Measurements from ENCODE around the gene NSUN4. TPM values are rescaled to one million over a fixed set of nuclear protein-coding genes. Genes with fewer than 3 reads are reported as not detected.
"Not testable (repeated sequence)": the region's sequence is repeated elsewhere in the genome, so short reads cannot be mapped to it uniquely, and the experiment has no call there.

NSUN4 gene
- total RNA-seq, 1 donor = 17.4 TPM

DNA sequence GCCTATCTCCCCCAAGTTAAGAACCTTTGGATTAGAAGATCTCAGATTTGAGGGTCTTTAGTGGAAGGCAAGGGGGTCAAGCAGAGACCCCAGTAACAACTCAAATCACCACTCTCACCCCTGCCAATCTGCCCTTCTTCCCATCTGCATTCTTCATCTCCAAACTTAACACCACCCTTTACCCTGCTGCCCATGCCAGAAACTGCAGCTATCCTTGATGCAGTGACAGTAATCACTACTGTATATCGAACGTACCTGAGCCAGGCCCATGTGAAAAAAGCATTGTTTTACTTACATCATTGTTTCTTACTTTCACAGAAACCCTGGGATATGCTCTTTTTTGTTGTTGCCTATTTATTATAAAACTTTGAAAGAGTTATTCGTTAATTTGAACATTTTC lies 26.5 kb downstream of the NSUN4 start:
- no peak overlapping the region for H3K27ac ChIP-seq (ENCODE audit: low read depth, low read length)
- H4K20me1 ChIP-seq (ENCODE audit: insufficient read depth, low read length) = peaks cover 2% of the 10 kb centered on the region
- peaks cover 32% of the 10 kb centered on the region for H3K36me3 ChIP-seq (ENCODE audit: insufficient read depth, low read length)
- H3K9me3 ChIP-seq (ENCODE audit: low read depth, low read length) = no peaks in the 10 kb centered on the region
- TF ChIP-seq, protein P1, sequence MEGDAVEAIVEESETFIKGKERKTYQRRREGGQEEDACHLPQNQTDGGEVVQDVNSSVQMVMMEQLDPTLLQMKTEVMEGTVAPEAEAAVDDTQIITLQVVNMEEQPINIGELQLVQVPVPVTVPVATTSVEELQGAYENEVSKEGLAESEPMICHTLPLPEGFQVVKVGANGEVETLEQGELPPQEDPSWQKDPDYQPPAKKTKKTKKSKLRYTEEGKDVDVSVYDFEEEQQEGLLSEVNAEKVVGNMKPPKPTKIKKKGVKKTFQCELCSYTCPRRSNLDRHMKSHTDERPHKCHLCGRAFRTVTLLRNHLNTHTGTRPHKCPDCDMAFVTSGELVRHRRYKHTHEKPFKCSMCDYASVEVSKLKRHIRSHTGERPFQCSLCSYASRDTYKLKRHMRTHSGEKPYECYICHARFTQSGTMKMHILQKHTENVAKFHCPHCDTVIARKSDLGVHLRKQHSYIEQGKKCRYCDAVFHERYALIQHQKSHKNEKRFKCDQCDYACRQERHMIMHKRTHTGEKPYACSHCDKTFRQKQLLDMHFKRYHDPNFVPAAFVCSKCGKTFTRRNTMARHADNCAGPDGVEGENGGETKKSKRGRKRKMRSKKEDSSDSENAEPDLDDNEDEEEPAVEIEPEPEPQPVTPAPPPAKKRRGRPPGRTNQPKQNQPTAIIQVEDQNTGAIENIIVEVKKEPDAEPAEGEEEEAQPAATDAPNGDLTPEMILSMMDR (IDR thresholded peaks at IDR 0.05; ENCODE audit: extremely low read depth, low read depth, low read length) = no peak
- H2AFZ ChIP-seq (ENCODE audit: low read length) = no peak overlapping the region
- DNase-seq (ENCODE audit: insufficient read length, low spot score, missing footprints) = no peak
- no peak overlapping the region for H3K4me3 ChIP-seq (ENCODE audit: insufficient read depth, low read length)
- H3K4me2 ChIP-seq (ENCODE audit: insufficient read depth, low read length) = no peak overlapping the region
- H3K27me3 ChIP-seq (ENCODE audit: insufficient read depth, low read length) = no peaks in the 10 kb centered on the region
- H3K4me1 ChIP-seq (ENCODE audit: insufficient read depth, low read length) = peaks cover 11% of the 10 kb centered on the region
- H3K79me2 ChIP-seq (ENCODE audit: insufficient read depth, low read length) = no peaks in the 10 kb centered on the region

- H4K20me1 ChIP-seq (ENCODE audit: insufficient read depth, low read length); H3K27ac ChIP-seq (ENCODE audit: low read depth, low read length); DNase-seq (ENCODE audit: insufficient read length, low spot score, missing footprints); H3K4me2 ChIP-seq (ENCODE audit: insufficient read depth, low read length); H3K79me2 ChIP-seq (ENCODE audit: insufficient read depth, low read length); H3K4me3 ChIP-seq (ENCODE audit: insufficient read depth, low read length); H3K27me3 ChIP-seq (ENCODE audit: insufficient read depth, low read length); H2AFZ ChIP-seq (ENCODE audit: low read length); H3K9me3 ChIP-seq (ENCODE audit: low read depth, low read length): not testable (repeated sequence)
- Histone ChIP-seq H3K36me3 (ENCODE audit: insufficient read depth, low read length) (peaks cover 26% of the 10 kb centered on the region), H3K4me1 (ENCODE audit: insufficient read depth, low read length) (peaks cover 11% of the 10 kb centered on the region)
Observed at GRCh38 chr1:46367701-46368100, 27.1 kb downstream of the NSUN4 start.

- Histone ChIP-seq H3K9me3 (ENCODE audit: low read depth, low read length) (no peaks in the 10 kb centered on the region), H3K4me1 (ENCODE audit: insufficient read depth, low read length) (peaks cover 11% of the 10 kb centered on the region), H3K4me2 (ENCODE audit: insufficient read depth, low read length) (no peak overlapping the region), H3K79me2 (ENCODE audit: insufficient read depth, low read length) (no peaks in the 10 kb centered on the region), H3K27ac (ENCODE audit: low read depth, low read length) (no peak overlapping the region), H3K27me3 (ENCODE audit: insufficient read depth, low read length) (no peaks in the 10 kb centered on the region), H4K20me1 (ENCODE audit: insufficient read depth, low read length) (peaks cover 2% of the 10 kb centered on the region), H3K4me3 (ENCODE audit: insufficient read depth, low read length) (no peak overlapping the region), H2AFZ (ENCODE audit: low read length) (no peak overlapping the region), H3K36me3 (ENCODE audit: insufficient read depth, low read length) (peaks cover 18% of the 10 kb centered on the region)
- TF ChIP-seq, protein P1 (IDR thresholded peaks at IDR 0.05; ENCODE audit: extremely low read depth, low read depth, low read length) = no peak
- DNase-seq (ENCODE audit: insufficient read length, low spot score, missing footprints) = no peak
Observed at GRCh38 chr1:46368791-46369190, 28.2 kb downstream of the NSUN4 start.

GRCh38 chr1:46369542-46370213 lies 29.1 kb downstream of the NSUN4 start:
- Histone ChIP-seq H3K27ac (ENCODE audit: low read depth, low read length) (peak overlapping the region; percentile 7), H3K4me3 (ENCODE audit: insufficient read depth, low read length) (no peak overlapping the region), H3K27me3 (ENCODE audit: insufficient read depth, low read length) (no peaks in the 10 kb centered on the region), H3K4me2 (ENCODE audit: insufficient read depth, low read length) (no peak overlapping the region), H3K9me3 (ENCODE audit: low read depth, low read length) (no peaks in the 10 kb centered on the region), H3K79me2 (ENCODE audit: insufficient read depth, low read length) (no peaks in the 10 kb centered on the region), H4K20me1 (ENCODE audit: insufficient read depth, low read length) (peaks cover 2% of the 10 kb centered on the region), H3K36me3 (ENCODE audit: insufficient read depth, low read length) (peaks cover 18% of the 10 kb centered on the region), H3K4me1 (ENCODE audit: insufficient read depth, low read length) (peaks cover 11% of the 10 kb centered on the region), H2AFZ (ENCODE audit: low read length) (no peak overlapping the region)
- TF ChIP-seq, protein P1 (IDR thresholded peaks at IDR 0.05; ENCODE audit: extremely low read depth, low read depth, low read length) = no peak
- no peak for DNase-seq (ENCODE audit: insufficient read length, low spot score, missing footprints)

Measured in osteoblast (primary cell).